Activated CD4-positive, alpha-beta T cell treated with anti-CD3 and anti-CD28 coated beads, Interleukin-2, amount 10 ng/mL, durations not matched to agents 7 days and 5 days (primary cell): ENCODE measurements around the gene JMJD4. TPM values are rescaled to one million over a fixed set of nuclear protein-coding genes. Genes with fewer than 3 reads are reported as not detected.
A peak's percentile ranks its signal among the peaks of the same experiment; 100 is the strongest.

Experiments
- CTCF ChIA-PET: fragments of 350-600 bp; sonication (Branson Sonifier 250); formaldehyde crosslinking; loops from one replicate; lab custom pipeline; 2021; ENCODE audit warnings: antibody characterized with exemption; lab: Charles Lee
- POLR2A ChIA-PET: fragments of 350-600 bp; sonication (Branson Sonifier 250); formaldehyde crosslinking; loops from one replicate; lab custom pipeline; 2021; ENCODE audit warnings: antibody characterized with exemption; lab: Charles Lee
- DNase-seq: peaks from one replicate; pipeline ENCODE4 v3.0.0-alpha.2; 2020
- H3K27ac Mint-ChIP-seq: one replicate; pipeline ENCODE4 v1.8.0; 2021; ENCODE audit warnings: mild to moderate bottlenecking, moderate library complexity, mixed read lengths
- H3K27me3 Mint-ChIP-seq: one replicate; pipeline ENCODE4 v1.8.0; 2021; ENCODE audit warnings: mixed read lengths
- H3K36me3 Mint-ChIP-seq: one replicate; pipeline ENCODE4 v1.8.0; 2021; ENCODE audit warnings: low read depth, mixed read lengths
- H3K4me1 Mint-ChIP-seq: one replicate; pipeline ENCODE4 v1.8.0; 2021; ENCODE audit warnings: mixed read lengths
- H3K4me3 Mint-ChIP-seq: one replicate; pipeline ENCODE4 v1.8.0; 2021; ENCODE audit warnings: mild to moderate bottlenecking, moderate library complexity, mixed read lengths
- H3K9me3 Mint-ChIP-seq: one replicate; pipeline ENCODE4 v1.8.0; 2021; ENCODE audit warnings: mixed read lengths
- total RNA-seq, 2 experiments: library from RNA; stranded (reverse); gene quantifications; one replicate each; pipeline ENCODE4 v1.2.3, GENCODE V29; 2021

JMJD4 gene
- total RNA-seq, 2 experiments from 2014 or later: 15.4 to 20.0 TPM

GRCh38 chr1:227766653-227767277, 31.7 kb upstream of the JMJD4 start:
- peaks cover 51% of the 10 kb centered on the region for H3K36me3 Mint-ChIP-seq
- no peaks in the 10 kb centered on the region for H3K9me3 Mint-ChIP-seq
- no peaks in the 10 kb centered on the region for H3K27me3 Mint-ChIP-seq
- peak overlapping the region; percentile 91 for H3K27ac Mint-ChIP-seq
- peak overlapping the region; percentile 52 for H3K4me3 Mint-ChIP-seq
- ChIA-PET POLR2A (interaction anchor here (0.9 to 1.2 kb wide), 2 partner anchors 8 to 21 kb away, joined by 3 to 4 read pairs; no protein-coding TSS in a partner anchor), CTCF (interaction anchor here (0.7 to 3.0 kb wide), 12 partner anchors 8 to 187 kb away, joined by 3 to 19 read pairs (median 4); no protein-coding TSS in a partner anchor)
- DNase-seq: no peak
- H3K4me1 Mint-ChIP-seq: peaks cover 72% of the 10 kb centered on the region

- ChIA-PET CTCF (interaction anchor here (0.7 to 3.0 kb wide), 12 partner anchors 8 to 187 kb away, joined by 3 to 19 read pairs (median 4); no protein-coding TSS in a partner anchor), POLR2A (interaction anchor here (0.9 to 1.2 kb wide), 2 partner anchors 9 to 22 kb away, joined by 3 to 4 read pairs; no protein-coding TSS in a partner anchor)
- H3K9me3 Mint-ChIP-seq: no peaks in the 10 kb centered on the region
- H3K27me3 Mint-ChIP-seq: no peaks in the 10 kb centered on the region
- H3K4me3 Mint-ChIP-seq: peak overlapping the region; percentile 52
- H3K36me3 Mint-ChIP-seq: peaks cover 57% of the 10 kb centered on the region
- DNase-seq: peak; percentile 89
- peak overlapping the region; percentile 91 for H3K27ac Mint-ChIP-seq
- H3K4me1 Mint-ChIP-seq: peaks cover 76% of the 10 kb centered on the region
Observed at GRCh38 chr1:227766015-227766634, 31.0 kb upstream of the JMJD4 start.

GRCh38 chr1:227765261-227766014, 30.3 kb upstream of the JMJD4 start:
- no peaks in the 10 kb centered on the region for H3K27me3 Mint-ChIP-seq
- no peak for DNase-seq
- peaks cover 60% of the 10 kb centered on the region for H3K36me3 Mint-ChIP-seq
- peaks cover 83% of the 10 kb centered on the region for H3K4me1 Mint-ChIP-seq
- H3K9me3 Mint-ChIP-seq: no peaks in the 10 kb centered on the region
- peak overlapping the region; percentile 91 for H3K27ac Mint-ChIP-seq
- CTCF ChIA-PET: interaction anchor here (1.0 to 3.0 kb wide), 9 partner anchors 8 to 188 kb away, joined by 3 to 19 read pairs (median 5); no protein-coding TSS in a partner anchor
- H3K4me3 Mint-ChIP-seq: peak overlapping the region; percentile 52
- POLR2A ChIA-PET: interaction anchor here (1.2 kb wide), 1 partner anchor 22 kb away, joined by 4 read pairs; no protein-coding TSS in a partner anchor

- peaks cover 95% of the 10 kb centered on the region for H3K4me1 Mint-ChIP-seq
- H3K36me3 Mint-ChIP-seq: peaks cover 69% of the 10 kb centered on the region
- POLR2A ChIA-PET: no interaction called here
- CTCF ChIA-PET: interaction anchor here (1.0 to 3.0 kb wide), 4 partner anchors 19 to 203 kb away, joined by 3 to 19 read pairs (median 3); no protein-coding TSS in a partner anchor
- DNase-seq: no peak
- H3K27ac Mint-ChIP-seq: peak overlapping the region; percentile 36
- no peak overlapping the region for H3K4me3 Mint-ChIP-seq
- no peaks in the 10 kb centered on the region for H3K9me3 Mint-ChIP-seq
- no peaks in the 10 kb centered on the region for H3K27me3 Mint-ChIP-seq
Observed at GRCh38 chr1:227764019-227764391, 28.9 kb upstream of the JMJD4 start.

- CTCF ChIA-PET: interaction anchor here (0.5 to 1.9 kb wide), 10 partner anchors 9 to 915 kb away, joined by 3 to 9 read pairs (median 3); no protein-coding TSS in a partner anchor
- POLR2A ChIA-PET: interaction anchor here (0.5 kb wide), 1 partner anchor 27 kb away, joined by 5 read pairs; no protein-coding TSS in a partner anchor
- H3K4me3 Mint-ChIP-seq: no peak overlapping the region
- no peak for DNase-seq
- H3K36me3 Mint-ChIP-seq: peaks cover 69% of the 10 kb centered on the region
- no peaks in the 10 kb centered on the region for H3K27me3 Mint-ChIP-seq
- peaks cover 98% of the 10 kb centered on the region for H3K4me1 Mint-ChIP-seq
- no peaks in the 10 kb centered on the region for H3K9me3 Mint-ChIP-seq
- H3K27ac Mint-ChIP-seq: peak overlapping the region; percentile 90
Observed at GRCh38 chr1:227763246-227764018, 28.3 kb upstream of the JMJD4 start.

GRCh38 chr1:227762231-227762911, 27.3 kb upstream of the JMJD4 start:
- Mint-ChIP-seq H3K4me1 (peaks cover 98% of the 10 kb centered on the region), H3K9me3 (no peaks in the 10 kb centered on the region), H3K27me3 (no peaks in the 10 kb centered on the region), H3K27ac (peak overlapping the region; percentile 90), H3K4me3 (peak overlapping the region; percentile 13), H3K36me3 (peaks cover 67% of the 10 kb centered on the region)
- CTCF ChIA-PET: interaction anchor here (0.6 to 1.9 kb wide), 15 partner anchors 10 to 1361 kb away, joined by 3 to 9 read pairs (median 3); no protein-coding TSS in a partner anchor
- peak; percentile 95 for DNase-seq
- POLR2A ChIA-PET: no interaction called here

GRCh38 chr1:227761621-227762230, 26.6 kb upstream of the JMJD4 start:
- Mint-ChIP-seq H3K9me3 (no peaks in the 10 kb centered on the region), H3K4me1 (peaks cover 95% of the 10 kb centered on the region), H3K36me3 (peaks cover 65% of the 10 kb centered on the region), H3K27ac (peak overlapping the region; percentile 90), H3K4me3 (peak overlapping the region; percentile 25), H3K27me3 (no peaks in the 10 kb centered on the region)
- CTCF ChIA-PET: interaction anchor here (0.7 to 1.9 kb wide), 6 partner anchors 12 to 192 kb away, joined by 3 to 9 read pairs (median 3); no protein-coding TSS in a partner anchor
- DNase-seq: no peak
- POLR2A ChIA-PET: no interaction called here

GRCh38 chr1:227760377-227760776, 25.3 kb upstream of the JMJD4 start:
- H3K4me1 Mint-ChIP-seq: peaks cover 81% of the 10 kb centered on the region
- POLR2A ChIA-PET: no interaction called here
- no peaks in the 10 kb centered on the region for H3K9me3 Mint-ChIP-seq
- DNase-seq: no peak
- peaks cover 64% of the 10 kb centered on the region for H3K36me3 Mint-ChIP-seq
- CTCF ChIA-PET: interaction anchor here (1.3 kb wide), 1 partner anchor 192 kb away, joined by 3 read pairs; no protein-coding TSS in a partner anchor
- peak overlapping the region; percentile 84 for H3K27ac Mint-ChIP-seq
- no peak overlapping the region for H3K4me3 Mint-ChIP-seq
- H3K27me3 Mint-ChIP-seq: no peaks in the 10 kb centered on the region

GRCh38 chr1:227759341-227760300, 24.5 kb upstream of the JMJD4 start:
- H3K4me1 Mint-ChIP-seq: peaks cover 74% of the 10 kb centered on the region
- no peaks in the 10 kb centered on the region for H3K9me3 Mint-ChIP-seq
- ChIA-PET CTCF (interaction anchor here (1.3 to 2.3 kb wide), 3 partner anchors 191 to 194 kb away, joined by 3 to 9 read pairs (median 3); no protein-coding TSS in a partner anchor), POLR2A (no interaction called here)
- no peak overlapping the region for H3K4me3 Mint-ChIP-seq
- H3K27me3 Mint-ChIP-seq: no peaks in the 10 kb centered on the region
- DNase-seq: no peak
- peaks cover 64% of the 10 kb centered on the region for H3K36me3 Mint-ChIP-seq
- H3K27ac Mint-ChIP-seq: no peak overlapping the region

GRCh38 chr1:227758366-227758765, 23.3 kb upstream of the JMJD4 start:
- no peaks in the 10 kb centered on the region for H3K27me3 Mint-ChIP-seq
- H3K27ac Mint-ChIP-seq: peak overlapping the region; percentile 62
- no peak overlapping the region for H3K4me3 Mint-ChIP-seq
- peaks cover 56% of the 10 kb centered on the region for H3K36me3 Mint-ChIP-seq
- no peak for DNase-seq
- ChIA-PET POLR2A (no interaction called here), CTCF (interaction anchor here (1.1 to 2.3 kb wide), 4 partner anchors 8 to 195 kb away, joined by 3 to 9 read pairs (median 4); no protein-coding TSS in a partner anchor)
- H3K4me1 Mint-ChIP-seq: peaks cover 62% of the 10 kb centered on the region
- no peaks in the 10 kb centered on the region for H3K9me3 Mint-ChIP-seq
